BLaER1 treated with 17β-estradiol and CSF1 and Interleukin-3, amounts not matched to agents 10 nM and 100 nM (cell line): Measurements from ENCODE around the gene ABHD12.
A peak's percentile ranks its signal among the peaks of the same experiment; 100 is the strongest.

Experiments used
- H3K27ac ChIP-seq, 11 experiments: shearing (Covaris generic); formaldehyde crosslinking; 2 replicates each; pipeline ENCODE4 v1.8.1; 2022
- H3K27me3 ChIP-seq, 11 experiments: shearing (Covaris generic); formaldehyde crosslinking; 2 replicates each; pipeline ENCODE4 v1.8.1; 2022
- H3K36me3 ChIP-seq, 11 experiments: shearing (Covaris generic); formaldehyde crosslinking; 2 replicates each; pipeline ENCODE4 v1.8.1; 2022
- H3K4me1 ChIP-seq, 10 experiments: shearing (Covaris generic); formaldehyde crosslinking; 2 replicates each; pipeline ENCODE4 v1.8.1; 2022
- H3K4me2 ChIP-seq, 11 experiments: shearing (Covaris generic); formaldehyde crosslinking; 2 replicates each; pipeline ENCODE4 v1.8.1; 2022
- H3K4me3 ChIP-seq, 10 experiments: shearing (Covaris generic); formaldehyde crosslinking; 2 replicates each; pipeline ENCODE4 v1.8.1; 2022
- H3K9ac ChIP-seq, 11 experiments: shearing (Covaris generic); formaldehyde crosslinking; 2 replicates each; pipeline ENCODE4 v1.8.1; 2022
- H3K9me3 ChIP-seq, 11 experiments: shearing (Covaris generic); formaldehyde crosslinking; replicated peaks in 1 of 11; 2 replicates each; pipeline ENCODE4 v1.8.1; 2022
- H4K20me1 ChIP-seq, 11 experiments: shearing (Covaris generic); formaldehyde crosslinking; 2 replicates each; pipeline ENCODE4 v1.8.1; 2022
- Cebpa-rat ChIP-seq, 11 experiments: shearing (Covaris generic); IDR thresholded peaks; 2 replicates each; pipeline ENCODE4 v1.8.1; 2022

The ABHD12 gene

GRCh38 chr20:25300496-25301170, 90.0 kb downstream of the ABHD12 start:
- no peak overlapping the region for H3K4me3 ChIP-seq
- H3K4me2 ChIP-seq = no peak overlapping the region; a peak in 1 of 22 replicates
- no peak overlapping the region for H3K27ac ChIP-seq
- TF ChIP-seq Cebpa-rat (IDR thresholded peaks at IDR 0.05) = no peak
- H3K9me3 ChIP-seq = no peaks in the 10 kb centered on the region
- no peaks in the 10 kb centered on the region for H3K27me3 ChIP-seq
- peaks cover 0 to 49% (median 7%) of the 10 kb centered on the region in 10 experiments; a peak in 10 of 20 replicates for H3K4me1 ChIP-seq
- peaks cover 0 to 42% (median 3%) of the 10 kb centered on the region in 11 experiments; a peak in 10 of 22 replicates for H4K20me1 ChIP-seq
- H3K36me3 ChIP-seq = peaks cover 49 to 96% (median 71%) of the 10 kb centered on the region in 11 experiments
- H3K9ac ChIP-seq = no peak overlapping the region

GRCh38 chr20:25299806-25300205, 90.8 kb downstream of the ABHD12 start:
- H3K9ac ChIP-seq = no peak overlapping the region

GRCh38 chr20:25297141-25297905, 93.3 kb downstream of the ABHD12 start:
- no peaks in the 10 kb centered on the region for H3K9me3 ChIP-seq
- H3K36me3 ChIP-seq = peaks cover 31 to 88% (median 65%) of the 10 kb centered on the region in 11 experiments
- H3K27me3 ChIP-seq = no peaks in the 10 kb centered on the region
- H4K20me1 ChIP-seq = peaks cover 0 to 62% (median 9%) of the 10 kb centered on the region in 11 experiments; a peak in 13 of 22 replicates
- no peak overlapping the region for H3K4me3 ChIP-seq
- H3K4me2 ChIP-seq = peak overlapping the region in 4 of 11 experiments; percentile 15 to 86 (median 62); a peak in 7 of 22 replicates
- TF ChIP-seq Cebpa-rat (IDR thresholded peaks at IDR 0.05) = no peak
- H3K4me1 ChIP-seq = peaks cover 0 to 57% (median 7%) of the 10 kb centered on the region in 10 experiments; a peak in 10 of 20 replicates
- H3K27ac ChIP-seq = peak overlapping the region in 5 of 11 experiments; percentile 32 to 72 (median 49); a peak in 10 of 22 replicates
- peak overlapping the region in 5 of 11 experiments; percentile 9 to 69 (median 51); a peak in 8 of 22 replicates for H3K9ac ChIP-seq

More at GRCh38 chr20:25299806-25300205, 90.8 kb downstream of the ABHD12 start:
- H3K27me3 ChIP-seq = no peaks in the 10 kb centered on the region
- H4K20me1 ChIP-seq = peaks cover 0 to 50% (median 8%) of the 10 kb centered on the region in 11 experiments; a peak in 13 of 22 replicates
- H3K9me3 ChIP-seq = no peaks in the 10 kb centered on the region
- peaks cover 0 to 51% (median 7%) of the 10 kb centered on the region in 10 experiments; a peak in 10 of 20 replicates for H3K4me1 ChIP-seq
- peaks cover 41 to 99% (median 76%) of the 10 kb centered on the region in 11 experiments for H3K36me3 ChIP-seq
- no peak for TF ChIP-seq Cebpa-rat (IDR thresholded peaks at IDR 0.05)
- H3K4me2 ChIP-seq = no peak overlapping the region
- no peak overlapping the region for H3K27ac ChIP-seq
- H3K4me3 ChIP-seq = no peak overlapping the region

GRCh38 chr20:25296094-25297093, 94.2 kb downstream of the ABHD12 start:
- no peak overlapping the region for H3K4me3 ChIP-seq

GRCh38 chr20:25295386-25296093, 95.1 kb downstream of the ABHD12 start:
- Histone ChIP-seq H3K9ac (peak overlapping the region in 2 of 11 experiments; percentile 8 to 39; a peak in 2 of 22 replicates), H3K36me3 (peaks cover 41 to 88% (median 68%) of the 10 kb centered on the region in 11 experiments)

More at GRCh38 chr20:25296094-25297093, 94.2 kb downstream of the ABHD12 start:
- H3K27me3 ChIP-seq = no peaks in the 10 kb centered on the region
- peaks cover 0 to 71% (median 9%) of the 10 kb centered on the region in 11 experiments; a peak in 14 of 22 replicates for H4K20me1 ChIP-seq
- peak overlapping the region in 4 of 11 experiments; percentile 15 to 86 (median 62); a peak in 7 of 22 replicates for H3K4me2 ChIP-seq
- H3K9ac ChIP-seq = peak overlapping the region in 4 of 11 experiments; percentile 34 to 69 (median 60); a peak in 4 of 22 replicates
- TF ChIP-seq Cebpa-rat (IDR thresholded peaks at IDR 0.05) = no peak
- H3K4me1 ChIP-seq = peaks cover 0 to 53% (median 7%) of the 10 kb centered on the region in 10 experiments; a peak in 10 of 20 replicates
- H3K27ac ChIP-seq = peak overlapping the region in 3 of 11 experiments; percentile 49 to 72 (median 55); a peak in 6 of 22 replicates
- peaks cover 38 to 88% (median 65%) of the 10 kb centered on the region in 11 experiments for H3K36me3 ChIP-seq
- H3K9me3 ChIP-seq = no peaks in the 10 kb centered on the region

GRCh38 chr20:25294459-25295385, 95.9 kb downstream of the ABHD12 start:
- no peak for TF ChIP-seq Cebpa-rat (IDR thresholded peaks at IDR 0.05)
- H3K9me3 ChIP-seq = no peaks in the 10 kb centered on the region
- H3K27ac ChIP-seq = peak overlapping the region in 3 of 11 experiments; percentile 11 to 31 (median 25); a peak in 1 of 22 replicates
- peak overlapping the region in 1 of 11 experiments; percentile 8; a peak in 1 of 22 replicates for H3K9ac ChIP-seq
- no peaks in the 10 kb centered on the region for H3K27me3 ChIP-seq
- H3K4me2 ChIP-seq = peak overlapping the region in 3 of 11 experiments; percentile 27 to 86 (median 79); a peak in 6 of 22 replicates
- peaks cover 0 to 60% (median 9%) of the 10 kb centered on the region in 11 experiments; a peak in 13 of 22 replicates for H4K20me1 ChIP-seq
- no peak overlapping the region for H3K4me3 ChIP-seq
- peaks cover 46 to 88% (median 70%) of the 10 kb centered on the region in 11 experiments for H3K36me3 ChIP-seq
- H3K4me1 ChIP-seq = peaks cover 0 to 42% (median 8%) of the 10 kb centered on the region in 10 experiments; a peak in 12 of 20 replicates

More at GRCh38 chr20:25295386-25296093, 95.1 kb downstream of the ABHD12 start:
- no peaks in the 10 kb centered on the region for H3K27me3 ChIP-seq
- peaks cover 0 to 46% (median 7%) of the 10 kb centered on the region in 10 experiments; a peak in 10 of 20 replicates for H3K4me1 ChIP-seq
- peak overlapping the region in 3 of 11 experiments; percentile 27 to 86 (median 79); a peak in 5 of 22 replicates for H3K4me2 ChIP-seq
- H4K20me1 ChIP-seq = peaks cover 0 to 68% (median 9%) of the 10 kb centered on the region in 11 experiments; a peak in 14 of 22 replicates
- H3K9me3 ChIP-seq = no peaks in the 10 kb centered on the region
- TF ChIP-seq Cebpa-rat (IDR thresholded peaks at IDR 0.05) = no peak
- H3K4me3 ChIP-seq = no peak overlapping the region
- H3K27ac ChIP-seq = peak overlapping the region in 3 of 11 experiments; percentile 11 to 31 (median 25); a peak in 2 of 22 replicates
